ENCODE data around the gene MREG.

- TF ChIP-seq CTCF (conservative IDR thresholded peaks at IDR 0.05): no peak
- TF ChIP-seq EZH2 (IDR thresholded peaks at IDR 0.05; ENCODE audit: low read depth): no peak
These were observed 4.0 kb upstream of the MREG start for GRCh38 chr2:216017365-216017764.

Measured in PC-9 (cell line).